Measurements from ENCODE around the gene GRAMD1A.
"Not testable (repeated sequence)": the region's sequence is repeated elsewhere in the genome, so short reads cannot be mapped to it uniquely, and the experiment has no call there.

The GRAMD1A gene

DNA sequence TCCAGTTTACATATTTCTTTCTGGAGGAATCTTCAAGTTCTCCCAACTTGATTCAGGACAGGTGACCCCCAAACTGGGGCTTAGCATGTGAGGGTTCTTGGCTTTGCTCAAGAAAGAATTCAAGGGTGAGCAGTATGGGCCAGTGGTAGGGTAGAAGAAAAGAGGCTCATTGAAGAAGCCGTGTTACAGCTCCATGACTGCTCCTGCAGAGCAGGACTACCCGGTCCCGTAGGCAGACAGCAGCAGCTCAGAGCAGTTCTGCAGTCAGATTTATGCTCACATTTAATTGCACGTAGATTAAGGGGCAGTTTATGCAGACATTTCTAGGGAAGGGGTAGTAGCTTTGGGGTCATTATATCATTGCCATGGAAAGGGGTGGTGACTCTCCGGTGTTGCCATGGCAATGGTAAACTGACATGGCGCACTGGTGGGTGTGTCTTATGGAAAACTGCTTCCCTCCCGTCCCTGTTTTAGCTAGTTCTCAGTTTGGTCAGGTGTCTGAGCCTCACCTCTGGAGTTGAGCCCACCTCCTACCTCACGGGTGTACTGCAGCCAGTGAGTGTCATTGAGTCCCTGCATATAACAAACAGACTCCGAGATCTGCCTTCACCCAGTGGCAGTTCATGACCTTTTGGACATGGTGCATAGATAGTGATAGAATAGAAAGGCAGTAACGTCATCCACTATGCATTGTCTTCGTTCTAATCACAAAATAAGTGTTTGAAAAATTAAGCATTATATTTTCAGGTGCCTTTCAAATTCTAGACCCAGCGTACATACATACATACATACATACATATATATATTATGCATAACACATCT is 20.1 kb upstream of the GRAMD1A start:
- no peak for DNase-seq (ENCODE audit: low read depth)

GRCh38 chr19:34982275-34982674 is 17.8 kb upstream of the GRAMD1A start:
- DNase-seq (ENCODE audit: low read depth), result no peak

DNA sequence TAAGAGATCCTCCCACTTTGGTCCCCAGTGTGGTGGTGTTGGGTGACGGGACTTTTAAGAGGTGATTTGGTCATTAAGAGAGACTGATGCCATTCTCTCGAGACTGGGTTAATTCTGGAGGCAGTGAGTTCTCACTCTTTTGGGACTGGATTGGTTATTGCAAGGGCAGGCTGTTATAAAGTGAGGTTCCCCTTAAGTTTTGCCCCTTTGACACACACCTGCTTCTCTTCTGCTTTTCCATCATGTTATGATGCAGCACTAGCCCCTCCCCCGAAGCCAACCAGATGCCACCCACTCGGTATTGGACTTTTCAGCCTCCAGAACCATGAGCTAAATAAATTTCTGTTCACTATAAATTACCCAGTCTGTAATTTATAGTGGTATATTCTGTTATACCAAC is 16.3 kb upstream of the GRAMD1A start:
- DNase-seq (ENCODE audit: low read depth), result no peak

DNA sequence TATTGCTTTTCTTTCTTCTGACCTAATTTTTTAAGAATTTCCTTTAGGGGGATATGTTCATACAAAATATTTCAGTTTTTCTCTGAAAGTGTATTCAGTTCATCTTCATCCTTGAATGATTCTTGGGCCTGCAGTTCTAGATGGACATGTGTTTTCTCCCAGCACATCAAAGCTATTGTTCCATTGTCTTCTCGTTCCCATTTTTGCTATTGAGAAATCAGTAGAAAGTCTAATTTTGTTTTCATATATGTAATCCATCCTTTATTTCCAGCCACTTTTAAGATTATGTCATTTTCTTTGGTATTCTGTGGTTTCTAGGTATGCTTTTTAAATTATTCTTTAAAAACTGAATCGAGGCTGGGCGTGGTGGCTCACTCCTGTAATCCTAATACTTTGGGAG is 15.8 kb upstream of the GRAMD1A start:
- no peak for DNase-seq (ENCODE audit: low read depth)

DNA sequence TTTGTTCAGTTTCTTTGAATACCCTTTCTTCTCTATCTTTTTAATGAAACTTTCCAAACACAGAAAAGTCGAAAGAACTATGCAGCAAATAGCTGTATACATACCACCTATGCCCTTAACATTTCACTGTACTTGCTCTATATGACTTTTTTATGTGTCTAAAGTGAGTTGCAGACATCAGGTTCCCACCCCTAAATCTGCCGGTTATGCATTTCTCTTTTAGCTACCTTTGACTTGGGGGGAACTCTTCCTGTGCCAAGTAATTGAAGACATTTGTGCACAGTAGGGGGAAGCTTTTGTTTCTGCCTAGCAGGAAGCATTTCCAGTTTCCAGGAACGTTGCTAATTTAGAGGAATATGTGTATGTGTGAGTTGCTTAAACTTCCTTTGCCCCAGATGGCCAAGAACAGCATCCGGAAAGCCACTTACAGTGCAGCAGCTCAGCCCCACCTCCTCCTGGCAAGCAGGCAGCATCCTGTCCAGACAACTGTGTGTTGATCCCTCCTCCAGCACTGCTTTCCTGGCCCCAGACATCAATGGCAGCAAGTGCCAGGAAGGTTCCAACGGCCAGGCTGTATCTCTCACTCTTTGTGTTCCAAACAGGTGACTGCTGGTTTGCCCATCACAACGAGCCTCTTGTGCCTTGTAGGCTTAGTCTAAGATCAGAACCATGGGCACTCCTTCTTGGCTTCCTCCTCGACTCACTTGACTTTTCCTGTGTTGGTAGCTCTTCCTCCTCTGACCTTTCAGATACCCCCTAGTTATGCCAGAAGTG is 14.7 kb upstream of the GRAMD1A start:
- no peak for DNase-seq (ENCODE audit: low read depth)

GRCh38 chr19:34988119-34988518 is 12.0 kb upstream of the GRAMD1A start:
- DNase-seq (ENCODE audit: low read depth), result no peak

DNA sequence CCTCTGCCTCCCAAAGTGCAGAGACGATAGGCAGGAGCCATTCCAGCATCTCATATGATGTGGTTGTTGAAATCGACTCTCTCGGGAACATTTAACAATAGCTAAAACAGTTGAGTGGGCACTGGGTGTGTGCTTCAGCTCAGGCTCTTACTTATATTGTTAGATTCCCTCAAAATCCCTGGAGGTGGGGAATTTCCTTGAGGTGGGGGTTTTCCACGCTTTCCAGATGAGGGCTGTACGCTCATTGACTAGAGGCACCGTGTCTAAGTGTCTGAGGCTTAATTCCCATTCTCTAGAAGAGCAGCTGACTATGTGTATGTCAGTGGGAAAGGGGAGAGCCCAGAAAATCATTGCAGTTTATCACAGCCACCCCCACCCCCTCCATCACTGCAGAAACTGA is 10.8 kb upstream of the GRAMD1A start:
- no peak for DNase-seq (ENCODE audit: low read depth)

DNA sequence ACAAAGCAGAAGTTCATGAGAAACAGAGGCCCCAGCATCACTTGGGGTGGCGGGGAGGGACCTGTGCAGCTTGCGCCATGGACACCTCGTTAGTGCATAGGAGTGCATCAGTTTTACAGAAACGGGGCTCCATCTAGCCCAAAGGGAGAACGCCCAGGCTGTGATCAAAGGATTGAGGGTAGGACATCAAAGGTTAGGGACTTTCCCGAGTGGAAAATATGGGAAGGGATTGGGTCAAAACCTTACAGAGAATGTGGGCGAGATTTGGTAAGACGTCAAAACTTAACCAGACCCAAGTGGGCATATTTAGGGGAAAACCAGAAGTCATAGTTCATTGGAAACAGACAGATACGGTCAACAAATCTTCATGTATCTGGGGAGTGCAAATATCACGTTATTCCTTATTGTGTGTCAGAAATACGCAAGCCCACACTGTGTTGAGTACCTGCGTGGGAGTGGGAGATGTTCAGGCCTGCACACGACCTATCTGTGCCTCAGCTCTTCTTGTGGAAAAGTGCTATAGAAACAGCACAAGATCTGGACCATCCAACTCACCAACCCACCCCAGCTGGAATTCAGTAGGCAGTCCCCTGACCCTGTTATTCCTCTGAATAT is 9.4 kb upstream of the GRAMD1A start:
- DNase-seq (ENCODE audit: low read depth), result no peak

DNA sequence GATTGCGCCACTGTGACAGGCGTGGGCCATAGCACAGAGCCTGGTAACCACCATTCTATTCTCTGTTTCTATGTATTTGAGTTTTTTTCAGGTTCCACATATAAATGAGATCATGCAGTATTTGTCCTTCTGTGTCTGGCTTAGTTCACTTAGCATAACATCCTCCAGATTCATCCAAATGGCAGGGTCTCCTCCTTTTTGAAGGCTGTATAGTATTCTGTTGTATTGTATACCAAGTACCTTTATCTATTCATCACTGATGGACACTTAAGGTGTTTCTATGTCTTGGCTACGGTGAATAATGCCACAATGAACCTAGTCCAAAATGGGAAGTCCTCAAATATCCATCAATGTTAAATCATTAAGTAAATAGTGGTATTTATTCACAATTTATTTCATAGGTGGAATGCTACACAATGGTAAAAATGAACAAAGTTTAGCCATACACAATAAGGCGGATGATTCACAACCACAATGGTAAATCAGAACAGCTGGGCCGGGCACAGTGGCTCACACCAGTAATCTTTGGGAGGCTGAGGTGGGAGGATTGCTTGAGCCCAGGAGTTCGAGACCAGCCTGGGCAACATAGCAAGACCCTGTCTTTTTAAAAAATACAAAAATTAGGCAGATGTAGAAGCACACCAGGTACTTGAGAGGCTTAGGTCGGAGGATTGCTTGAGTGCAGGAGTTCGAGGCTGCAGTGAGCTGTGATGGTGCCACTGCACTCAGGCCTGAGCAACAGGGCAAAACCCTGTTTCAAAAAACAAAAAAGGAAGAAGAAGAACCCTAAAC is 8.4 kb upstream of the GRAMD1A start:
- DNase-seq (ENCODE audit: low read depth), result no peak

DNA sequence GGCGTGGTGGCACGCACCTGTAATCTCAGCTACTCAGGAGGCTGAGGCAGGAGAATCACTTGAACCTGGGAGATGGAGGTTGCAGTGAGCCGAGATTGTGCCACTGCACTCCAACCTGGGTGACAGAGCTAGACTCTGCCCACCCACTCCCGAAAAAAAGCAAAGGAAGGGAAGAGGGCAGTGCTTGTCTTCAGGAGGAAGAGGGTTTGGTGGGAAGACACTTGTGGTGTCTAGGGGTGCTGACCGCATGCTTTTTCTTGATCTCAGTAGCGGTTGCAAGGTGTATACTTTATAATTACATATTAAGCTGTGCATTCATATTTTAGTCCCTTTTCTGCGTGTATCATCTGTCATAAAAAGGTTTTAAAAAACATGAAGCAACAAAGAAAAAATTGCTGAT is 7.5 kb upstream of the GRAMD1A start:
- not testable (repeated sequence) for DNase-seq (ENCODE audit: low read depth)

DNA sequence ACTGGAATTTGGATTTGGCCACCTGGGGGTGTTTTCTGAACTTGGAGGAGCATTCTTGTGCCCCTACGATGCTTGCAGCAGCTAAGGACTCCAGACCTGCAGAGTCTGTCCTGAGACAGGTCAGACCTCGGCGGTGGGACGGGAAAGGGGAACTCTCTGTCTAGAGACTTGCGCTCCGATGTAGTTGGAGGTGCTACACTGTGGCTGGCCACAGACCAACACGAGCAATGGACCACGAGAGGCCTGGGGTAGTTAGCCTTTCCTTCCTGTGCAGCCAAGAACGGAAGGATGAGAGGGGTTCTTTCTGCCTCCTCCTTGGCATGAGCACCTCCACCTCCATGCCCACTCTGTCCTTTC is 5.9 kb upstream of the GRAMD1A start:
- DNase-seq (ENCODE audit: low read depth), result no peak

GRCh38 chr19:34994643-34995541 is 5.2 kb upstream of the GRAMD1A start:
- DNase-seq (ENCODE audit: low read depth), result no peak

GRCh38 chr19:34995551-34995950 is 4.6 kb upstream of the GRAMD1A start:
- no peak for DNase-seq (ENCODE audit: low read depth)

- DNase-seq (ENCODE audit: low read depth), result no peak
Measured at GRCh38 chr19:34997071-34997617, 3.0 kb upstream of the GRAMD1A start.

DNA sequence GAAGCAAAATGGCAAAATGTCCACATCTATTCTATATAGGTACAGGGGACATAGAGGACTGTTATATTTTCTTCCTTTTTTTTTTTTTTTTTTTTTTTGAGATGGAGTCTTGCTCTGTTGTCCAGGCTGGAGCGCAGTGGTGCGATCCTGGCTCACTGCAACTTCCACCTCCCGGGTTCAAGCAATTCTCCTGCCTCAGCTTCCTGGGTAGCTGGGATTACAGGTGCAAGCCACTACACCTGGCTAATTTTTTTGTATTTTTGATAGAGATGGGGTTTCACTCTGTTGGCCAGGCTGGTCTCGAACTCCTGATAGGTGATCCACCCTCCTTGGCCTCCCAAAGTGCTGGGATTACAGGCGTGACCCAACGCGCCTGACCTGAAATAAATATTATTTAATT is 1.9 kb upstream of the GRAMD1A start:
- not testable (repeated sequence) for DNase-seq (ENCODE audit: low read depth)

DNA sequence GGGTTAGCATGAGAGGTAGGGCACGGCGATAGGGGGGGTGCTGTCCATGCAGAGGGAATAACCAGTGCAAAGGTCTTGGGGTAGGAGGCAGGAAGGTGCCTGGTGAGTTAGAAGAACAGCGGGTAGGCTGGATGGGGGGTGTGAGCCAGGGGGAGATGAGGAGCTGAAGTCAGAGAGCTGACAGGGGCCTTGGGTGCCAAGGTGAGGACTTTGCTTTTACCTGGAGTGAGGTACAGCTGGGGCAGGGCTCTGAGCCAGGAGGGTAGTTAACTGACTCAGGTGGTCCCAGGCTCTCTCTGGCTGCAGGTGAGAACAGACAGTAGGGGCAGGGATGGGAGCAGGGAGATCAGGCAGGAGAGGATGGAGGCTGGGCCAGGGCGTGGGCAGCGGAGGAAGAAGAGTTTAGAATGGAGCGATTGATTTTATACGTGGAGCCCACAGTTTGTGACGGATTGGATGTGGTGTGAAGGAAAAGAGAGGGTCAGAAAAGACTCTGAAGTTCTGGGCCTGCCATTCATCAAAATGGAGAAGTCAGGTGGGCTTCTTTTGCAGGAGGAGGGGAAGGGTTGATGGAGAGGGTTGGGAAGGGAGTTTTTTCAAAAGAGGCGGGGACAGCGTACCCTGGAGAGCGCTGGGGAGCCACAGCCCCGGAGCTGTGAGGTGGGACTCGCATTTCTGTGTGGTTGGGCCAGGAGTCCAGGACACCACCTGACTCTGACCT is 1.2 kb upstream of the GRAMD1A start:
- no peak for DNase-seq (ENCODE audit: low read depth)

GRCh38 chr19:35000338-35000646 is 169 bp downstream of the GRAMD1A start:
- DNase-seq (ENCODE audit: low read depth), result no peak

GRCh38 chr19:35000647-35001501 is 751 bp downstream of the GRAMD1A start:
- DNase-seq (ENCODE audit: low read depth), result peak; percentile 37

- DNase-seq (ENCODE audit: low read depth), result no peak
Measured at GRCh38 chr19:35002037-35002535, 2.0 kb downstream of the GRAMD1A start.
